WTC11 (cell line): Measurements from ENCODE around the gene GNB2. TPM values are rescaled to one million over a fixed set of nuclear protein-coding genes. Genes with fewer than 3 reads are reported as not detected.

Experiments used
- ATF1 ChIP-seq: sonication (generic); formaldehyde crosslinking; IDR thresholded peaks from 2 replicates; pipeline ENCODE4 v1.8.1; 2023; ENCODE audit warnings: mild to moderate bottlenecking, moderate library complexity, missing genetic modification reagents
- ATF3 ChIP-seq: sonication (generic); formaldehyde crosslinking; conservative IDR thresholded peaks from 2 replicates; pipeline ENCODE4 v1.8.1; 2022; ENCODE audit warnings: mild to moderate bottlenecking, missing genetic modification reagents
- CREB1 ChIP-seq: sonication (generic); formaldehyde crosslinking; IDR thresholded peaks from 2 replicates; pipeline ENCODE4 v1.8.0; 2023; ENCODE audit warnings: mild to moderate bottlenecking, missing genetic modification reagents
- CREM ChIP-seq: sonication (generic); formaldehyde crosslinking; IDR thresholded peaks from 2 replicates; pipeline ENCODE4 v1.8.1; 2022; ENCODE audit warnings: mild to moderate bottlenecking, missing genetic modification reagents, moderate library complexity
- CTCF ChIP-seq: fragments of 200-600 bp; IDR thresholded peaks from 2 replicates; pipeline ENCODE4 v1.8.0; 2022; ENCODE audit warnings: antibody characterized with exemption
- EMX1 ChIP-seq: fragments of 250-450 bp; sonication (Bioruptor Pico); IDR thresholded peaks from 2 replicates; pipeline ENCODE4 v1.8.0; 2021; ENCODE audit warnings: mild to moderate bottlenecking
- HMGA2 ChIP-seq: fragments of 250-450 bp; sonication (Bioruptor Pico); IDR thresholded peaks from 2 replicates; pipeline ENCODE4 v1.4.0; 2021; ENCODE audit warnings: mild to moderate bottlenecking, moderate library complexity
- HMGXB4 ChIP-seq: sonication (generic); formaldehyde crosslinking; IDR thresholded peaks from 2 replicates; pipeline ENCODE4 v1.8.1; 2023; ENCODE audit warnings: mild to moderate bottlenecking, moderate library complexity, missing genetic modification reagents
- IRF2 ChIP-seq: sonication (generic); formaldehyde crosslinking; IDR thresholded peaks from 2 replicates; pipeline ENCODE4 v1.8.0; 2022; ENCODE audit warnings: low read depth, missing genetic modification reagents, borderline replicate concordance
- MXD4 ChIP-seq: fragments of 250-450 bp; sonication (Bioruptor Pico); IDR thresholded peaks from 2 replicates; pipeline ENCODE4 v1.8.0; 2021; ENCODE audit warnings: mild to moderate bottlenecking, moderate library complexity, borderline replicate concordance
- NR2C2 ChIP-seq: sonication (generic); formaldehyde crosslinking; IDR thresholded peaks from 2 replicates; pipeline ENCODE4 v1.8.0; 2022; ENCODE audit warnings: mild to moderate bottlenecking, missing genetic modification reagents
- SOX15 ChIP-seq: fragments of 250-450 bp; sonication (Bioruptor Pico); IDR thresholded peaks from 2 replicates; pipeline ENCODE4 v1.9.0; 2021; ENCODE audit warnings: mild to moderate bottlenecking
- SP1 ChIP-seq: sonication (generic); formaldehyde crosslinking; conservative IDR thresholded peaks from 2 replicates; pipeline ENCODE4 v1.8.1; 2022; ENCODE audit warnings: missing genetic modification reagents
- ZNF138 ChIP-seq: sonication (generic); formaldehyde crosslinking; conservative IDR thresholded peaks from 2 replicates; pipeline ENCODE4 v1.8.1; 2022; ENCODE audit warnings: mild to moderate bottlenecking, moderate library complexity, missing genetic modification reagents
- ZNF281 ChIP-seq: sonication (generic); formaldehyde crosslinking; IDR thresholded peaks from 2 replicates; pipeline ENCODE4 v1.8.0; 2023; ENCODE audit warnings: mild to moderate bottlenecking, missing genetic modification reagents
- ZNF416 ChIP-seq: fragments of 250-450 bp; sonication (Bioruptor Pico); IDR thresholded peaks from 2 replicates; pipeline ENCODE4 v1.9.0; 2021; ENCODE audit warnings: mild to moderate bottlenecking, inconsistent platforms
- total RNA-seq: library from RNA; stranded (reverse); gene quantifications from 3 replicates; pipeline ENCODE4 v1.2.3, GENCODE V29; 2021
- TF ChIP-seq, protein P1 (sequence below): fragments of 250-450 bp; sonication (Bioruptor Pico); IDR thresholded peaks from 2 replicates; pipeline ENCODE4 v2.1.2; 2022; ENCODE audit warnings: mild to moderate bottlenecking, moderate library complexity
- TF ChIP-seq, protein P2 (sequence below): sonication (generic); formaldehyde crosslinking; IDR thresholded peaks from 2 replicates; pipeline ENCODE4 v1.8.1; 2022; ENCODE audit warnings: low read depth, missing genetic modification reagents, borderline replicate concordance
- TF ChIP-seq, protein P3 (sequence below): fragments of 250-450 bp; sonication (Bioruptor Pico); IDR thresholded peaks from 2 replicates; pipeline ENCODE4 v1.9.0; 2021; ENCODE audit warnings: mild to moderate bottlenecking
- TF ChIP-seq, protein P4 (sequence below): sonication (generic); formaldehyde crosslinking; IDR thresholded peaks from 2 replicates; pipeline ENCODE4 v1.8.0; 2023; ENCODE audit warnings: missing genetic modification reagents
- TF ChIP-seq, protein P5 (sequence below): sonication (generic); formaldehyde crosslinking; IDR thresholded peaks from 2 replicates; pipeline ENCODE4 v1.8.1; 2023; ENCODE audit warnings: mild to moderate bottlenecking, missing genetic modification reagents, borderline replicate concordance

The GNB2 gene
- total RNA-seq, 1 experiment from 2014 or later: 194 TPM

DNA sequence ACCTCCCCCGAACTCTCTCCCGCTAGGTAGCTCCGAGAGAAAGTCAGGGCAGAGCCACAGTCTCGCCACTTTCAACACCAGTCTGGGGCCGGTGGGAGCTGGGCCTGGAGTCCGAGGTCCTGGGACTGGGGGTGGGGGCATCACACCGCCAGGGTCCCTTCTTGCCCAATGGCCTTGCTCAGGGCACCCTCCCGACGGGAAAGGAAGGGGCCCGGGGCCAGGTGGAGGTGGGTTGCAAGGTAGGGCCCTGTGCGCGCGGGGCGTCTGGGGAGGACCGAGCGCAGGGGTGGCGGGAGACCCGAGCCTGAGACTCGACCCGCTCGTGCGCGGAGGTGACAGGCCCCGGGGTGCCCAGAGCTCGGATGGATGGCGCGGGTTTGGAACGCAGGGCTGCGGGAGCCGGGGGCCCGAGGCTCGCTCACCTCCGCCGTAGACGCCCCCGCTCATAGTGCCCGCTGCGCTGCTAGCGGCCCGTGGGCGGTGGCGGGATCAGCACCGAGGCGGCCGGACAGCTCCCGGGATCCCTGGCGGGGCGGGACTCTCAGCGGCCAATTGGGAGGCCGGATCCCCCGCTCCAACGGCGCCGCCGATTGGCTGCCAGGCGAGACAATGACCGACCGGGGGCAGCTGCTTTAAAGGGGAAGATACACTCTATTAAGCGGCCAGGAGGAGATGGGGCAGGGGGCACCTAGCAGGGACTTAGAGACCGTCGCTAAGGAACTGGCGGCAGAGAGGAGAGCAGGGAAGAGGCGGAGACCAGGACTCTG lies 17.4 kb upstream of the GNB2 start, which contains the start of gene ACTL6B (continued):
- peak; percentile 83; the same call in 1 of the 2 replicates for TF ChIP-seq ZNF138 (CRISPR knock-in tag)
- TF ChIP-seq ATF3: no peak
- no peak for TF ChIP-seq ATF1 (CRISPR knock-in tag)
- TF ChIP-seq HMGA2 (CRISPR knock-in tag): no peak
- TF ChIP-seq EMX1 (CRISPR knock-in tag): no peak
- no peak for TF ChIP-seq SOX15 (CRISPR knock-in tag)
- TF ChIP-seq CREB1: peak; percentile 86
- no peak for TF ChIP-seq IRF2 (CRISPR knock-in tag)
- TF ChIP-seq ZNF281 (CRISPR knock-in tag): peak; percentile 85; the same call in 1 of the 2 replicates
- TF ChIP-seq CREM (CRISPR knock-in tag): peak; percentile 64; the same call in 1 of the 2 replicates
- TF ChIP-seq CTCF: no peak
- TF ChIP-seq MXD4 (CRISPR knock-in tag): no peak
- TF ChIP-seq HMGXB4 (CRISPR knock-in tag): 0 out of 2 replicates have a peak, but pooled peaks have one; percentile 56
- TF ChIP-seq, protein P1, sequence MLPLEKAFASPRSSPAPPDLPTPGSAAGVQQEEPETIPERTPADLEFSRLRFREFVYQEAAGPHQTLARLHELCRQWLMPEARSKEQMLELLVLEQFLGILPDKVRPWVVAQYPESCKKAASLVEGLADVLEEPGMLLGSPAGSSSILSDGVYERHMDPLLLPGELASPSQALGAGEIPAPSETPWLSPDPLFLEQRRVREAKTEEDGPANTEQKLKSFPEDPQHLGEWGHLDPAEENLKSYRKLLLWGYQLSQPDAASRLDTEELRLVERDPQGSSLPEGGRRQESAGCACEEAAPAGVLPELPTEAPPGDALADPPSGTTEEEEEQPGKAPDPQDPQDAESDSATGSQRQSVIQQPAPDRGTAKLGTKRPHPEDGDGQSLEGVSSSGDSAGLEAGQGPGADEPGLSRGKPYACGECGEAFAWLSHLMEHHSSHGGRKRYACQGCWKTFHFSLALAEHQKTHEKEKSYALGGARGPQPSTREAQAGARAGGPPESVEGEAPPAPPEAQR (CRISPR knock-in tag): no peak
- no peak for TF ChIP-seq NR2C2 (CRISPR knock-in tag)
- TF ChIP-seq, protein P2, sequence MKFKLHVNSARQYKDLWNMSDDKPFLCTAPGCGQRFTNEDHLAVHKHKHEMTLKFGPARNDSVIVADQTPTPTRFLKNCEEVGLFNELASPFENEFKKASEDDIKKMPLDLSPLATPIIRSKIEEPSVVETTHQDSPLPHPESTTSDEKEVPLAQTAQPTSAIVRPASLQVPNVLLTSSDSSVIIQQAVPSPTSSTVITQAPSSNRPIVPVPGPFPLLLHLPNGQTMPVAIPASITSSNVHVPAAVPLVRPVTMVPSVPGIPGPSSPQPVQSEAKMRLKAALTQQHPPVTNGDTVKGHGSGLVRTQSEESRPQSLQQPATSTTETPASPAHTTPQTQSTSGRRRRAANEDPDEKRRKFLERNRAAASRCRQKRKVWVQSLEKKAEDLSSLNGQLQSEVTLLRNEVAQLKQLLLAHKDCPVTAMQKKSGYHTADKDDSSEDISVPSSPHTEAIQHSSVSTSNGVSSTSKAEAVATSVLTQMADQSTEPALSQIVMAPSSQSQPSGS (CRISPR knock-in tag): no peak
- TF ChIP-seq ZNF416 (CRISPR knock-in tag): no peak
- peak; percentile 90 for TF ChIP-seq SP1 (CRISPR knock-in tag)
- TF ChIP-seq, protein P3, sequence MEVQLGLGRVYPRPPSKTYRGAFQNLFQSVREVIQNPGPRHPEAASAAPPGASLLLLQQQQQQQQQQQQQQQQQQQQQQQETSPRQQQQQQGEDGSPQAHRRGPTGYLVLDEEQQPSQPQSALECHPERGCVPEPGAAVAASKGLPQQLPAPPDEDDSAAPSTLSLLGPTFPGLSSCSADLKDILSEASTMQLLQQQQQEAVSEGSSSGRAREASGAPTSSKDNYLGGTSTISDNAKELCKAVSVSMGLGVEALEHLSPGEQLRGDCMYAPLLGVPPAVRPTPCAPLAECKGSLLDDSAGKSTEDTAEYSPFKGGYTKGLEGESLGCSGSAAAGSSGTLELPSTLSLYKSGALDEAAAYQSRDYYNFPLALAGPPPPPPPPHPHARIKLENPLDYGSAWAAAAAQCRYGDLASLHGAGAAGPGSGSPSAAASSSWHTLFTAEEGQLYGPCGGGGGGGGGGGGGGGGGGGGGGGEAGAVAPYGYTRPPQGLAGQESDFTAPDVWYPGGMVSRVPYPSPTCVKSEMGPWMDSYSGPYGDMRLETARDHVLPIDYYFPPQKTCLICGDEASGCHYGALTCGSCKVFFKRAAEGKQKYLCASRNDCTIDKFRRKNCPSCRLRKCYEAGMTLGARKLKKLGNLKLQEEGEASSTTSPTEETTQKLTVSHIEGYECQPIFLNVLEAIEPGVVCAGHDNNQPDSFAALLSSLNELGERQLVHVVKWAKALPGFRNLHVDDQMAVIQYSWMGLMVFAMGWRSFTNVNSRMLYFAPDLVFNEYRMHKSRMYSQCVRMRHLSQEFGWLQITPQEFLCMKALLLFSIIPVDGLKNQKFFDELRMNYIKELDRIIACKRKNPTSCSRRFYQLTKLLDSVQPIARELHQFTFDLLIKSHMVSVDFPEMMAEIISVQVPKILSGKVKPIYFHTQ: no peak
- TF ChIP-seq, protein P4, sequence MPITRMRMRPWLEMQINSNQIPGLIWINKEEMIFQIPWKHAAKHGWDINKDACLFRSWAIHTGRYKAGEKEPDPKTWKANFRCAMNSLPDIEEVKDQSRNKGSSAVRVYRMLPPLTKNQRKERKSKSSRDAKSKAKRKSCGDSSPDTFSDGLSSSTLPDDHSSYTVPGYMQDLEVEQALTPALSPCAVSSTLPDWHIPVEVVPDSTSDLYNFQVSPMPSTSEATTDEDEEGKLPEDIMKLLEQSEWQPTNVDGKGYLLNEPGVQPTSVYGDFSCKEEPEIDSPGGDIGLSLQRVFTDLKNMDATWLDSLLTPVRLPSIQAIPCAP (CRISPR knock-in tag): peak; percentile 91
- TF ChIP-seq, protein P5, sequence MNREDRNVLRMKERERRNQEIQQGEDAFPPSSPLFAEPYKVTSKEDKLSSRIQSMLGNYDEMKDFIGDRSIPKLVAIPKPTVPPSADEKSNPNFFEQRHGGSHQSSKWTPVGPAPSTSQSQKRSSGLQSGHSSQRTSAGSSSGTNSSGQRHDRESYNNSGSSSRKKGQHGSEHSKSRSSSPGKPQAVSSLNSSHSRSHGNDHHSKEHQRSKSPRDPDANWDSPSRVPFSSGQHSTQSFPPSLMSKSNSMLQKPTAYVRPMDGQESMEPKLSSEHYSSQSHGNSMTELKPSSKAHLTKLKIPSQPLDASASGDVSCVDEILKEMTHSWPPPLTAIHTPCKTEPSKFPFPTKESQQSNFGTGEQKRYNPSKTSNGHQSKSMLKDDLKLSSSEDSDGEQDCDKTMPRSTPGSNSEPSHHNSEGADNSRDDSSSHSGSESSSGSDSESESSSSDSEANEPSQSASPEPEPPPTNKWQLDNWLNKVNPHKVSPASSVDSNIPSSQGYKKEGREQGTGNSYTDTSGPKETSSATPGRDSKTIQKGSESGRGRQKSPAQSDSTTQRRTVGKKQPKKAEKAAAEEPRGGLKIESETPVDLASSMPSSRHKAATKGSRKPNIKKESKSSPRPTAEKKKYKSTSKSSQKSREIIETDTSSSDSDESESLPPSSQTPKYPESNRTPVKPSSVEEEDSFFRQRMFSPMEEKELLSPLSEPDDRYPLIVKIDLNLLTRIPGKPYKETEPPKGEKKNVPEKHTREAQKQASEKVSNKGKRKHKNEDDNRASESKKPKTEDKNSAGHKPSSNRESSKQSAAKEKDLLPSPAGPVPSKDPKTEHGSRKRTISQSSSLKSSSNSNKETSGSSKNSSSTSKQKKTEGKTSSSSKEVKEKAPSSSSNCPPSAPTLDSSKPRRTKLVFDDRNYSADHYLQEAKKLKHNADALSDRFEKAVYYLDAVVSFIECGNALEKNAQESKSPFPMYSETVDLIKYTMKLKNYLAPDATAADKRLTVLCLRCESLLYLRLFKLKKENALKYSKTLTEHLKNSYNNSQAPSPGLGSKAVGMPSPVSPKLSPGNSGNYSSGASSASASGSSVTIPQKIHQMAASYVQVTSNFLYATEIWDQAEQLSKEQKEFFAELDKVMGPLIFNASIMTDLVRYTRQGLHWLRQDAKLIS (CRISPR knock-in tag): no peak
